Suppressor macrophage treated with lipopolysaccharide for 1 hour (primary cell): Measurements from ENCODE around the gene FBXO36.
A peak's percentile ranks its signal among the peaks of the same experiment; 100 is the strongest.
"Not testable (repeated sequence)": the region's sequence is repeated elsewhere in the genome, so short reads cannot be mapped to it uniquely, and the experiment has no call there.

ENCODE experiments used
- DNase-seq, 3 donors: peaks; one replicate each; pipeline ENCODE4 v3.0.0-alpha.2; 2020 to 2022

FBXO36 gene

GRCh38 chr2:229914171-229914570, 8.1 kb upstream of the FBXO36 start:
- DNase-seq, result peak; percentile 40 to 69 (median 67)

GRCh38 chr2:229917793-229918192, 4.5 kb upstream of the FBXO36 start:
- DNase-seq, result no peak

DNA sequence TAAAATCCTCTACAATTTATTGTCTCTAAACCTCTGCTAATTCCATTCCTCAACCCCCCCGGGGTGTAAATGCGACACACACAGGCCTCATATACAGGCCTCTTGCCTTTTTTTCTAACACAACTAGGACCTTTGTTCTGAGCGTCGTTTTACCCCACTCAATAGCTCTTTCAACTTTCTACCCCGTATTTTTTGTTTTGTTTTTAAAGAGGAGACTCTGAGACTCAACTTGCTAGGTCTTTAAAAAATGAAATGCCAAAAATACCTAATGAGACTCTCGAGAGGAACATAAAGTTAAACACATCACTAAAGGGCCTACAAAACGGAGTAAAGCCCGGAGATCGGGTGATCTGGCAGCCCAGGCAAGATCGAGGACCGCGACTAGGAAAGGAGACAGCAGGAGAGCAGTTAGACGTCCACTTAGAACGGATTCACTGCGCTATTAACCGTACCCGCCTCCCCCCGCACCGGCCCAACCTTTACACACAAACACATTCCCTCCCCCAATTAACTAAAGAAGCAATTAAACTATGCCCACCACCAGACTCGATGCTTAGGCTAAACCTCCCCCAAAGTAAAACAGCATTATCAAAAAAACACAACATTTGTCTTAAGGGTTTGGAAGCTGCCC, 2.2 kb upstream of the FBXO36 start:
- DNase-seq, result peak in 2 of 3 donors; percentile 11 to 33

- peak; percentile 87 to 93 (median 88) for DNase-seq
Measured at GRCh38 chr2:229921101-229921891, 1.0 kb upstream of the FBXO36 start.

- peak; percentile 90 to 94 (median 93) for DNase-seq
Measured at GRCh38 chr2:229921892-229922448, 333 bp upstream of the FBXO36 start, which contains the start of gene TRIP12. Gene TRIP12, minus strand, starts transcription at chr2:229922009. Its CDS starts 41,930 bp downstream, at chr2:229880079.

- not testable (repeated sequence) for DNase-seq
Measured at GRCh38 chr2:229924541-229924940, 2.2 kb downstream of the FBXO36 start.

DNA sequence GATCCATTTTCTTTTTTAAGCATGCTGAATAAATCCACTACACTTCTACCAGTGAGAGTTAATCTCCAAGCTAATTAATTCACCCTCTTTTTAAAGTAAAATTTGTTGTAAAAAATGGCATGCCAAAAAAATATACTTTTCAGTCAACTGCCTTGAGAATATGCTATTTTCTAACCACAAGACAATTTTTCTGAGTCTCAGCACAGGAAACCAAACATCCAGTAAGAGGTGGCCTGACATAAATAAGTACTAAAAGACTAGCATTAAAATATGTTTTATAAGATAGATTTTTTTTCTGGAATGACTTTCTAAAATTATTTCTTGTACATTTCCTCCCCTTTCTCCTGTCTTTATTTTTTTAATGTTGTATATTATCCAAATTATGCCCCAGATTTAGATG, 2.9 kb downstream of the FBXO36 start:
- no peak for DNase-seq

DNA sequence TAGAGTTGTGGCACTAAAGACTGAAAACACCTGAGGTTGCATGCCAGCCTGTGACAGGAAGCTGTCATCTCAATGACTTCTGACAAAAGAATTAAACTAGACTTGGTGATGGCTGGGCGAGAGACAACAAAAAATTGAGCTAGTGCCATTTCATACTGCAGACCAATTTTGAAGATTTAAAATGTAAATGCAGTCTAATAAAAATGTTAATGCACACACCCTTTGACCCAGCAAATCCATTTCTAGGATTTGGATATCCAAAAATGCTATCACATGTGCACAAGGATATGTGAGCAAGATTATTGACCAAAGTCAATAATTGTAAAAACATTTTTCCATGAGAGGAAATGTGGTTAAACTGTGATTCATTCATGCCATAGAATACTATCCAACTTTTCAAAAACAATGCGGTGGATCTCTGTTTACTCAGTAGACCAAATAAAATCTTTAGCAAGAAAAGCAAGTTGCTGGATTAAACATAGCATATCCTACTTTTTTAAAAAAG, 5.6 kb downstream of the FBXO36 start:
- no peak for DNase-seq

- no peak for DNase-seq
Measured at GRCh38 chr2:229930656-229931055, 8.4 kb downstream of the FBXO36 start.

DNA sequence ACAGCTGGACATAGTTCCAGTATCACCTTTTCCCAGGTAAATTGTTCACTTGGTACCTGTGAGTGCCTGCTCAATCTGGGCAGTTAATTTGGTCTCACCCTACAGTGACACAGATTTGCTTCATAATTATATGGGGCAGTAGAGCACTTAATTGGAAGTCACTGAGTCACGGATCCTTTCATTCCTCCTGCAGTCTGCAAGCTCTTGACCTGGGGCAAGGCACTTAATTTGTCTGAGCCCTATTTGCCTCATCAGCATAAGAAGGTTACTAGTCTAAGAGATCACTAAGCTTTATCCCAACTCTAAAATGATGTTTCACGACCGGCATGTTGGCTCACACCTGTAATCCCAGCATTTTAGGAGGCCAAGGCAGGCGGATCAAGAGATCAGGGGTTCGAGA, 8.9 kb downstream of the FBXO36 start:
- no peak for DNase-seq

GRCh38 chr2:229937537-229937936, 15.2 kb downstream of the FBXO36 start:
- DNase-seq, result no peak

DNA sequence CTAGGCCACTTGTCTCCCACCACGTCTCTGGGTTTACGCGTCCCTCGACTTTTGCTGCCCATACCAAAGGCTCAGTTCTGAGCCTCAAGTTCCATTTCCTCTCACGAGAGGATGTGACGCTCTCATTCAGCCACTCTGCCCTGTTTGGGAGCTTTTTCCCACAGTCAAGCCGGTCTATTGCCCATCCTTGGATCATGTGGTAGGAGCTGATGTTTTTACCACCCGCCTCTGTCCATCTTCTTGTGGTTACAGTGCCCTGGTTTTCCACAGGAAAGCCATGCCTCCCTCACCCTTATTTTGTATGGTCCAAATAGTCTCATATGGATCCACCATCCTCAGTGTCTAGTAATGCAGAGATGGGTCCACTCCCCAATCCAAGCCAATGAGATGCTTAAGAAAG, 20.4 kb downstream of the FBXO36 start:
- no peak for DNase-seq

DNA sequence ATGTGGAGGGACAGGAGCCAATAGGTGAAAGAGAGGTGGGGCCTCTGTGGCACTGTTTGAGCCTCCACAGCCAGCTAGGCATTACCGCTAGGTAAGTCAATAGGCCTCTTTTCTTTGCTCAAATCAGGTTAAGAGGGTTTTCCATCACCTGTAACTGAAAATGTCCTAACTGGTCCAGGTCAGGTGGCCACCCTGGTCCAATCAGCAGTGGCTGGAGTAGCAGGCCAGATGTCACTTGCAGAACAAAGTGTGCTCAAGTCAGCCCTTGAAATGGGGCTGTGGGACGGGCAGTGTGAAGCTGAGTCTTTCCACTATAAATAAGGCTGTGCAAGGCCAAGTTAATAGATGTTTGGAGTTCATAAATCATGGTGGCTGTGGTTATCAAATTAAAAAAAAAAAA, 20.9 kb downstream of the FBXO36 start:
- DNase-seq, result no peak

DNA sequence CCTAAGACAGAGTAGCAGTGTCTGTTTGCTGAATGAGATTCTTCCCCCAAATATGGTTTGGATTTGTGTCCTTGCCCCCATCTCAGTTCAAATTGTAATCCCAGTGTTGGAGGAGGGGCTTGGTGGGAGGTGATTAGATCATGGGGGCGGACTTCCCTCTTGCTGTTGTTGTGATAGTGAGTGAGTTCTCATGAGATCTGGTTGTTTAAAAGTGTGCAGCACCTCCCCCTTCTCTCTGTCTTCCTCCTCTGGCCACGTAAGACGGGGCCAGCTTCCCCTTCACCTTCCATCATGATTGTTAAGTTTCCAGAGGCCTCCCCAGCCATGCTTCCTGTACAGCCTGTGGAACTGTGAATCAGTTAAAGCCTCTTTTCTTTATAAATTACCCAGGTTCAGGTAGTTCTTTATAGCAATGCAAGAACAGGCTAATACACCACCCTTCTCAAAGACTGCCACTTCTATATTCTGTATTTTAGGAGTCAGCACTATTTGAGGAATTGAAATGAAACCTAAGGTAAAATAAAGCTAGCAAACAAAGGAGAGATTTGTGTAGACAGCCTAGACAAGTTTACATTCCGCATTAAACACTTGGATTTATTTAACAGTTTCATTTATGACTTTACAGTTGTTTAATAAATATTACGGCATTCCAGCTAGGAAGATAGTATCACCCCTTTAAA, 21.6 kb downstream of the FBXO36 start:
- DNase-seq, result peak in 2 of 3 donors; percentile 11 to 32

- DNase-seq, result no peak
Measured at GRCh38 chr2:229945975-229946374, 23.7 kb downstream of the FBXO36 start.

DNA sequence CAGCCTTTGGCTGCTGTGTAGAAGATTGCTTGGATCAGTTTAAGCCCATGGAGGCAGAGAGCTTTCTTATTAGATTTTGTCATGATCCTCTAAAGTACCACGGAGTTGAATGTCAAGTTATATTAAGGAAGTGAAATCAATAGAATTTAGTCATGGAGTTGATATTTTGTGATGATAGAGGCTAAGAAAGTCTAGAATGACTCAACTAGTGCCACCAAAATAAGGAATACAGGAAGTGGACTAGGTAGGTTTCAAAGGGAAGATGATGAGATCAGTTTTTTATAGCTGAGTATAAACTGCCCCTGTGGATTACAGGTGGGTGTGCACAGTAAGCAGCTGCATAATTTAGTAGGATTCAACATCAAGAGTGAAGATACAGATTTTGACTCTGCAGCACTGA, 25.2 kb downstream of the FBXO36 start:
- peak; percentile 1 to 43 (median 32) for DNase-seq

- DNase-seq, result no peak
Measured at GRCh38 chr2:229952256-229952835, 30.0 kb downstream of the FBXO36 start.

DNA sequence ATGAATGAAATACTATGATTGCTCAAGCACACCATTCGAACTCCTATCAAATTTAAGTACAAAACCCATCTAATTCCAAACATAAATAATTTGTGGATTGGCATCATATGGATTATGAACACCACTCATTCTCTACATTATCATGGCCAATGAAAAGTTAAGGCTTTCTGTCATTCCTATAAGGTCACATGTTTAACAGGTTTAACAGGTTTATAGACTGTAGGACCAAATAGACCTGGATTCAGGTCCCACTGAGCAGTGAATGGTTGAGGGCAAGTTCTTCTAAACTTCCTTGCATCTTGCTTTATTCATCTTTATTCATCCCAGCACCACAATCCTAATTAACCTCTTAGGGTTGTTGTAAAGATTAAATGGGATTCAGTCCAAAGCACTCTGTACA, 33.4 kb downstream of the FBXO36 start:
- DNase-seq, result no peak

DNA sequence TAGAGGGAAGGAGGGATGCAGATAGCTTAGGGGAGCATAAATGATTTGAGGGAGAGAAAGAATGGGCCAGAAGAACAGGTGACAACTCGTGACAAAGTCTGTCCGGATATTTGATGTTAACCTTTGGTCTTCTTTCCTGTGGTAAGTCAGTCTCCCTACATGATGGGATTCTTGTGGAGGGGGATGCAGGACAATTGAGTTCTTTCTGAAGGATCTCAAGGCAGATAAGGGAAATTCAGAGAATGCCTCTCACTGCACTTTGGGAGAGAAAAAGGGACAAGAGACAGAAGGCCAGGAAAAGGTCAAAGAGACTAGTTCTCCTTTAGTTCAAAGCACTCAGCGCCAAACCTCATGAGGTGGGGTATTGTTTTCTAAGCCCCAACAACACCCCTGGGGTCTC, 34.2 kb downstream of the FBXO36 start:
- DNase-seq, result no peak

DNA sequence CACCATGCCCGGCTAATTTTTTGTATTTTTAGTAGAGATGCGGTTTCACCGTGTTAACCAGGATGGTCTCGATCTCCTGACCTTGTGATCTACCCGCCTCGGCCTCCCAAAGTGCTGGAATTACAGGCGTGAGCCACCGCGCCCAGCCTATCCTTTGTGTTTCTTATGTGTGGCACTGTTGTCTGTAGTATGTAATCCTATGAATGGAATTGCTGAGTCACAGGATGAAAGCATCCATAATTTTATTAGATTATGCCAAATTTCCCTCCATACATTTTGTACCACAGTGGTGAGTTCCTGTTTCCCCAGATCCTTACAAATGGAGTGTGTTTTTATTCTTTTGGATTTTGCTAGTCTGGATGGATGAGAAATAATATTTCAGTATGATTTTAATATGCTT, 41.3 kb downstream of the FBXO36 start:
- not testable (repeated sequence) for DNase-seq

DNA sequence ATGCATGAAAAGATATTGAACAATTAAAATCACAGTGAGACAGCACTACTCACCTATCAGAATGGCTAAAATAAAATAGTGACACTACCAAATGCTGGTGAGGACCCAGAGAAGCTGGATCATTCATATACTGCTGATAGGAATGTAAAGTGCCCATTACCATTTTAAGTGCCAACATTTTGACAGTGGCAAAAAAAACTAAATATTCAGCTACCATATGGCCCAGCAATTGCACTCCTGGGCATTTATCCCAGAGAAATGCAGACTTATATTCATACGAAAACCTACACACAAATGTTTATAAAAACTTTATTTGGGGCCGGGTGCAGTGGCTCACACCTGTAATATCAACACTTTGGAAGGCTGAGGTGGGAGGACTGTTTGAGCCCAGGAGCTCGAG, 47.6 kb downstream of the FBXO36 start:
- DNase-seq, result no peak

GRCh38 chr2:229970406-229970805, 48.1 kb downstream of the FBXO36 start:
- no peak for DNase-seq

GRCh38 chr2:229971298-229971790, 49.0 kb downstream of the FBXO36 start:
- DNase-seq, result no peak
